Heart right ventricle (tissue), 16 donors: ENCODE measurements around the gene CFAP99. TPM values are rescaled to one million over a fixed set of nuclear protein-coding genes. Genes with fewer than 3 reads are reported as not detected.

Source experiments
- ATAC-seq, 8 donors: fragments of 200-7000 bp; cut with Tn5 transposase; one replicate each; pipeline ENCODE4 v1.9.1; 2020; ENCODE audit warnings: mild to moderate bottlenecking in 8 of 8, moderate library complexity in 8 of 8, moderate number of reproducible peaks in 1 of 8
- DNase-seq, 2 donors: peaks; one replicate each; pipeline ENCODE4 v3.0.0-alpha.2; 2020
- H3K27ac ChIP-seq, 10 donors: fragments of 200-600 bp; sonication (generic) in 2 of 10; one replicate each; pipeline versions ENCODE4 v1.5.0 to v1.8.0; 2020 to 2022; ENCODE audit warnings: mild to moderate bottlenecking in 3 of 10
- H3K27me3 ChIP-seq, 7 donors: fragments of 200-600 bp; one replicate each; pipeline ENCODE4 v1.8.0; 2021 to 2022; ENCODE audit warnings: mild to moderate bottlenecking in 2 of 7
- H3K36me3 ChIP-seq, 9 donors: fragments of 200-600 bp; sonication (generic) in 1 of 9; one replicate each; pipeline versions ENCODE4 v1.5.0 to v1.8.0; 2020 to 2022; ENCODE audit warnings: mild to moderate bottlenecking in 2 of 9
- H3K4me1 ChIP-seq, 9 donors: fragments of 200-600 bp; sonication (generic) in 1 of 9; one replicate each; pipeline versions ENCODE4 v1.5.0 to v1.8.0; 2020 to 2022; ENCODE audit warnings: mild to moderate bottlenecking in 4 of 9
- H3K4me3 ChIP-seq, 10 donors: fragments of 200-600 bp; sonication (generic) in 2 of 10; one replicate each; pipeline versions ENCODE4 v1.5.0 to v1.8.0; 2020 to 2022; ENCODE audit warnings: mild to moderate bottlenecking in 7 of 10, moderate library complexity in 2 of 10
- H3K9me3 ChIP-seq, 11 donors: fragments of 200-600 bp in 10 of 11; sonication (generic) in 2 of 11; one replicate each; pipeline versions ENCODE4 v1.5.0 to v1.8.0; 2013 to 2022; ENCODE audit warnings: mild to moderate bottlenecking in 2 of 11, control low read depth in 1 of 11, moderate library complexity in 1 of 11
- WGBS, 2 donors: extraction: QIAGEN DNeasy Blood & Tissue Kit; methylation state at CpG; one replicate each; pipeline ENCODE4 v1.1.7; 2013; ENCODE audit warnings: inconsistent platforms in 1 of 2; 5-methylcytosine and 5-hydroxymethylcytosine counted together
- intact Hi-C, 10 donors: fragments of 100-400 bp; cut with DNase I; formaldehyde crosslinking; loops; one replicate each; pipeline versions ENCODE4 v1.11.1 to v1.14.2; 2022
- polyA plus RNA-seq, 2 donors: library from polyadenylated mRNA; stranded (reverse); fragments of 200-250 nt; gene quantifications; one replicate each; pipeline ENCODE4 v1.2.3, GENCODE V29; 2013
- total RNA-seq, 10 donors: library from RNA; stranded (reverse); fragmentation: NEBNext Ultra II Directional in 3 of 10; extraction: Animal tissue kit (Norgen Biotek cat#: 25700) in 3 of 10; gene quantifications; one replicate each; pipeline versions ENCODE4 v1.2.1 to v1.2.4, GENCODE V29; 2021 to 2023
- TF ChIP-seq, protein P1 (sequence below), 9 donors: fragments of 200-600 bp; sonication (generic) in 2 of 9; IDR thresholded peaks; one replicate each; pipeline versions ENCODE4 v1.5.0 to v1.8.0; 2021 to 2022; ENCODE audit warnings: antibody characterized with exemption in 9 of 9, mild to moderate bottlenecking in 5 of 9, moderate library complexity in 1 of 9
- donor health status: Arrhythmogenic right ventricular cardiomyopathy.
- donor health status: ischemic (EF 13 %, LVEDD 7.1; RV severe dilation, severe dysfunction).
- donor health status: healthy with polysubstance abuse.
- donor health status: DM: no; HTN: yes; CAD: no.
- donor health status: DM: no; HTN: no; CAD: no.
- donor health status: ischemic (EF 25% LVEDD 6.9; RV normal size, moderate dysfunction).
- donor health status: ischemic (EF 25% LVEDD 5.7; RV mildly dilated, moderate dysfunction).
- donor health status: healthy.
- donor health status: DM: yes; HTN: yes; CAD: no.
- donor health status: Ischemic cardiomyopathy.
- donor health status: ischemic (EF 35%, LVEDD 5.7; RV mildly dilated, moderate dysfunction).
- donor health status: nonischemic (EF 11% LVEDD 7.7; RV severe dilation, severe dysfunction).
- donor health status: DM: yes; HTN: yes; CAD: no.
- donor health status: PGD.
- donor health status: ischemic (EF 29% LVEDD 5.4; RV normal size, mild dysfunction).
- donor health status: nonischemic (EF 23%, LVEDD 6.1; RV moderate dilation, normal function).

The CFAP99 gene
- total and polyA plus RNA-seq, 12 donors = not detected

DNA sequence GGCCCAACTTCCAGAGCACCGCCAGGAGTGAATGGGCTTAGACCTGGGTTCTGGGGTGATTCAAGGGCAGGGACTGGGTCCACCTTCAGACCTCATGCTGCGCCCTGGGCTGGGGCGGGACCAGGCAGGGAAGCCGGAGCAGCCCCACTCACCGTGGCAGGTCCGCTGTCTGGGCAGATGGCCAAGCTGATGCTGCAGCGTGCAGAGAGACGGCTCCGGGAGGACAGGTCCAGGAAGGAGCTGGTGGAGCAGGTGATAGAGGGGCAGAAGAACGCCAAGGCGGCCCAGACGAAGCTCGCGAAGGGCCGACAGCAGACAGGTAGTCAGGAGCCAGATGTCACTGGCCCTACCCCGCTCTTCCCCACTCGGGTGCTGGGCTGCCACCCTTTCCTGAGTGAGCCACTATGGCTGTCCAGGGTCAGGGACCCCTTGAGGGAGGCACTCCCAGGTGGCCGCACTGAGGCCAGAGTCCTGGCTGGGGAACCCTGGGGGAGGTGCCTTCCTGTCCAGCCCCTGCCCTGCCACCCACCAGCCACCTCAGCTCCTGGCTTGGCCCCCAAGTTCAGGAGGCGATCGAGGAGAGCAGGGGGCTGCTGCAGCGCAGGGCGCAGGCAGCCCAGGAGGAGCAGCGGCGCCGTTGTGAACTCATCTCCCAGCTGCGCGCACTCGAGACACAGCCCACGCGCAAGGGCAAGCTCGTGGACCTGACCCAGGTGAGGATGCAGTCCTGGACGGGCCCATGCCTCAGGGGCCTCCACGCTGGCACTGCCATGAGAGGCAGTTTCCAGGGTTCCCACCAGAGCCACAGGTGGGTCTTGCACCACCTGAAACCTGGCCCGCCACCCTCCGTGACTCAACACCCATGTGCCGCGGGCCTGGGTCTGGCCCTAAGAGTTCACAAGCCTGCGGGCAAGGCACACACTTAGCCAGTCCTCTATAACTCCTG lies 40.1 kb downstream of the CFAP99 start:
- WGBS, 2 donors = 82% methylated on average over 38 of the region's 38 CpGs
- Histone ChIP-seq H3K9me3 (no peaks in the 10 kb centered on the region), H3K36me3 (no peaks in the 10 kb centered on the region), H3K27ac (no peak overlapping the region), H3K4me3 (no peak overlapping the region), H3K4me1 (peaks cover 3 to 15% (median 8%) of the 10 kb centered on the region in 9 donors), H3K27me3 (peaks cover 0 to 15% (median 8%) of the 10 kb centered on the region in 7 donors)
- ATAC-seq (no peak), DNase-seq (no peak)
- intact Hi-C loops = loop anchor here in 1 of 10 donors (5.0 kb wide), 1 partner anchor 242 kb away; no protein-coding TSS in a partner anchor
- TF ChIP-seq, protein P1, sequence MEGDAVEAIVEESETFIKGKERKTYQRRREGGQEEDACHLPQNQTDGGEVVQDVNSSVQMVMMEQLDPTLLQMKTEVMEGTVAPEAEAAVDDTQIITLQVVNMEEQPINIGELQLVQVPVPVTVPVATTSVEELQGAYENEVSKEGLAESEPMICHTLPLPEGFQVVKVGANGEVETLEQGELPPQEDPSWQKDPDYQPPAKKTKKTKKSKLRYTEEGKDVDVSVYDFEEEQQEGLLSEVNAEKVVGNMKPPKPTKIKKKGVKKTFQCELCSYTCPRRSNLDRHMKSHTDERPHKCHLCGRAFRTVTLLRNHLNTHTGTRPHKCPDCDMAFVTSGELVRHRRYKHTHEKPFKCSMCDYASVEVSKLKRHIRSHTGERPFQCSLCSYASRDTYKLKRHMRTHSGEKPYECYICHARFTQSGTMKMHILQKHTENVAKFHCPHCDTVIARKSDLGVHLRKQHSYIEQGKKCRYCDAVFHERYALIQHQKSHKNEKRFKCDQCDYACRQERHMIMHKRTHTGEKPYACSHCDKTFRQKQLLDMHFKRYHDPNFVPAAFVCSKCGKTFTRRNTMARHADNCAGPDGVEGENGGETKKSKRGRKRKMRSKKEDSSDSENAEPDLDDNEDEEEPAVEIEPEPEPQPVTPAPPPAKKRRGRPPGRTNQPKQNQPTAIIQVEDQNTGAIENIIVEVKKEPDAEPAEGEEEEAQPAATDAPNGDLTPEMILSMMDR (IDR thresholded peaks at IDR 0.05) = no peak

DNA sequence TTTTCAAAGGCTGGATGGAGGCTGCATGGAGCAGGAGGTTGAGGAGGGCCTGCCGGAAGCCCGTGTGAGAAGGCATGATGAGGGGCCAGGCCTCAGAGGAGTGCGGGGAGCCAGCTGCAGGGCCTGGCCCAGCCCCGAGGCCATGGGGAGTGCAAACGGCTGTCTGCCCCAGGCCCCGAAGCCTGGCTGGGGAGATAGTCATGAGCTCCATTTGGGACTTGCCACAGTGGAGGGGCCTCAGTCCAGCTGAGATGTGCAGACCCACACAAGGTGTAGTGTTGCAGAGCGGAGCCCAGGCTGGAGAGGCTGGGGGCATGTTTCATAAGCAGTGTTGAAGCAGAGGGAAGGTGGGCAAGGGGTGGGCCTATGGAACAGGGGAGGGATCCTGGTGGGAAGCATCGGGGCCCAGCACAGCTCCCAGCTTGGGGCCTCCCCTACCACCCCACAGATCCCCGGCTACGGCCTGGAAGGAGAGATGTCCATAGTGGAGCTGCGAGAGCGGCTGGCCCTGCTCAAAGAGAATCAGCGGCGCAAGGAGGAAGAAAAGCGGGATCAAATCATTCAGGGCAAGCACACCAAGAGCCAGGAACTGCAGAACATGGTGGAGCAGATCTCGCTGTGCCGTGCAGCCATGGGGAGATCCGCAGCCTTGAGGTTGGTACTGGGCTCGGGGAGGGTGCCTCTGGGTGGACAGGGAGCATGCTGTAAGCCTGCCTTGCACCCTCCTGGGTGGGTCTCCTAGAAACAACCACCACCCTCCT lies 41.0 kb downstream of the CFAP99 start:
- no peak overlapping the region for H3K27ac ChIP-seq
- H3K36me3 ChIP-seq = no peaks in the 10 kb centered on the region
- H3K9me3 ChIP-seq = no peaks in the 10 kb centered on the region
- H3K4me1 ChIP-seq = peaks cover 3 to 15% (median 8%) of the 10 kb centered on the region in 9 donors
- H3K4me3 ChIP-seq = no peak overlapping the region
- ATAC-seq = no peak
- TF ChIP-seq, protein P1 (IDR thresholded peaks at IDR 0.05) = no peak
- WGBS, 2 donors = 94% methylated on average over 19 of the region's 19 CpGs
- intact Hi-C loops = loop anchor here in 7 of 10 donors (5.0 to 10.0 kb wide), 4 partner anchors 42 to 242 kb away; partner anchors contain the start of genes CFAP99 (in 1 of the 7) and ZFYVE28 (in 1 of the 7)
- peaks cover 0 to 15% (median 8%) of the 10 kb centered on the region in 7 donors for H3K27me3 ChIP-seq
- DNase-seq = no peak

DNA sequence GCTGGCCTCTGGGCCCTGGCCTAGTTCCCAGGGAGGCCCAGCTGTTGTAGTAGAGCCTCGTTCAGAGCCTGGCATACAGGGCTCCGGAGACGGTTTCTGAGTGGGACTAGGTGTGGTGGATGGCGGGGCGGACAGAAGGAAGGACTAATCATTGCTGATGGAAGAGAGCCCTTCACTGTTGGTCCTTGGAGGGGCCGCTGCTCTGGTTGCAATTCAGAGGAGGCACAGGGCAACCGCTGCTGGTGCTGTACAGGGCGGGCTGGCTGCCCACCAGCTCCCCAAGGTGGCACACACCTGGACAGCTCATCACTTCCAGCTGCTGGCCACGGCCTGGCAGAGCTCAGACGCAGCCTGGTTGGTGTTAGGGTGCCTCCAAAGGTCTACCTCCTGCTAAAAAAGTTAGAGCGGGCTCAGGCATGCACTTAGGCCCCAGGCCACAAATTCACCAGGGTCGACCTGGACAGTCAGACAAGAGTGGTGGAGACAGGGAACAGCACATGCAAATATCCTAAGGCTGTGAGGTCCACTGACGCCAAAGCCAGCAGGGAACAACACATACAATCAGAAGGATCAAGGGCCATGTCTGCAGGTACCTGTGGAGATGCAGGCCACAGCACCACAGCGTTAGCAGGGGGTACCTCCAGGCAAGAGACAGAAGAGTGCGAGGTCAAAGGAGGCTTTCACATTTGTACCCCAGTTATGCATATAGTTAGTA lies 42.6 kb downstream of the CFAP99 start:
- 88 to 89% methylated on average over 15 of the region's 15 CpGs for WGBS, 2 donors

More for the DNA sequence above, 42.6 kb downstream of the CFAP99 start:
- no peak overlapping the region for H3K27ac ChIP-seq
- no peak overlapping the region for H3K4me3 ChIP-seq
- intact Hi-C loops = loop anchor here in 6 of 10 donors (5.0 to 10.0 kb wide), 4 partner anchors 44 to 244 kb away; partner anchors contain the start of genes CFAP99 (in 1 of the 6) and ZFYVE28 (in 1 of the 6)
- ATAC-seq = no peak
- TF ChIP-seq, protein P1 (IDR thresholded peaks at IDR 0.05) = no peak
- no peaks in the 10 kb centered on the region for H3K9me3 ChIP-seq
- no peaks in the 10 kb centered on the region for H3K36me3 ChIP-seq
- DNase-seq = no peak
- H3K27me3 ChIP-seq = peaks cover 0 to 15% (median 8%) of the 10 kb centered on the region in 7 donors
- peaks cover 3 to 15% (median 8%) of the 10 kb centered on the region in 9 donors for H3K4me1 ChIP-seq
